HG02678 (cell line): ENCODE data around the gene C3.

Experiments used
- ATAC-seq: cut with Tn5 transposase; IDR thresholded peaks from one replicate; pipeline ENCODE4 v1.9.1; 2021; ENCODE audit warnings: mild to moderate bottlenecking, moderate library complexity; ENCODE audit not compliant: unreplicated experiment

Gene C3

GRCh38 chr19:6731822-6732221, 11.4 kb upstream of the C3 start:
- no peak for ATAC-seq

GRCh38 chr19:6730941-6731670, 10.7 kb upstream of the C3 start:
- ATAC-seq, result no peak

- no peak for ATAC-seq
Measured at GRCh38 chr19:6730153-6730804, 9.8 kb upstream of the C3 start.

GRCh38 chr19:6729573-6730152, 9.2 kb upstream of the C3 start:
- no peak for ATAC-seq

GRCh38 chr19:6728346-6728745, 7.9 kb upstream of the C3 start:
- no peak for ATAC-seq

- no peak for ATAC-seq
Measured at GRCh38 chr19:6725513-6726231, 5.2 kb upstream of the C3 start.

GRCh38 chr19:6724631-6725492, 4.4 kb upstream of the C3 start:
- ATAC-seq, result no peak

- no peak for ATAC-seq
Measured at GRCh38 chr19:6723738-6724137, 3.3 kb upstream of the C3 start.

- no peak for ATAC-seq
Measured at GRCh38 chr19:6723108-6723618, 2.7 kb upstream of the C3 start.

- ATAC-seq, result no peak
Measured at GRCh38 chr19:6721773-6722172, 1.3 kb upstream of the C3 start.

GRCh38 chr19:6721138-6721474, 656 bp upstream of the C3 start:
- ATAC-seq, result no peak

GRCh38 chr19:6719992-6720368, 470 bp downstream of the C3 start:
- no peak for ATAC-seq

GRCh38 chr19:6719540-6719861, 949 bp downstream of the C3 start:
- no peak for ATAC-seq

- no peak for ATAC-seq
Measured at GRCh38 chr19:6718741-6719539, 1.5 kb downstream of the C3 start.

GRCh38 chr19:6718111-6718740, 2.2 kb downstream of the C3 start:
- no peak for ATAC-seq

GRCh38 chr19:6717441-6717971, 2.9 kb downstream of the C3 start:
- ATAC-seq, result no peak

GRCh38 chr19:6717036-6717435, 3.4 kb downstream of the C3 start:
- no peak for ATAC-seq

- no peak for ATAC-seq
Measured at GRCh38 chr19:6716610-6716970, 3.9 kb downstream of the C3 start.

- no peak for ATAC-seq
Measured at GRCh38 chr19:6714749-6715555, 5.5 kb downstream of the C3 start.
